HG03066 (cell line): ENCODE results near the gene CHMP3.
A peak's percentile ranks its signal among the peaks of the same experiment; 100 is the strongest.
"Not testable (repeated sequence)": the region's sequence is repeated elsewhere in the genome, so short reads cannot be mapped to it uniquely, and the experiment has no call there.

Experiments used
- ATAC-seq: cut with Tn5 transposase; IDR thresholded peaks from one replicate; pipeline ENCODE4 v1.9.1; 2021; ENCODE audit warnings: low read depth; ENCODE audit not compliant: unreplicated experiment

Gene CHMP3

GRCh38 chr2:86562922-86563649 is at the start of gene CHMP3:
Gene CHMP3 (minus strand): TSS chr2:86563443. CDS start chr2:86563348, 95 bp downstream.
- ATAC-seq, result peak; percentile 83

- ATAC-seq, result no peak
Observed at GRCh38 chr2:86610871-86611270, 47.6 kb upstream of the CHMP3 start.

GRCh38 chr2:86608832-86609410 is 45.7 kb upstream of the CHMP3 start:
- ATAC-seq, result no peak

- ATAC-seq, result no peak
Observed at GRCh38 chr2:86603905-86604304, 40.7 kb upstream of the CHMP3 start.

- no peak for ATAC-seq
Observed at GRCh38 chr2:86598966-86599365, 35.7 kb upstream of the CHMP3 start.

- no peak for ATAC-seq
Observed at GRCh38 chr2:86596118-86596517, 32.9 kb upstream of the CHMP3 start.

- no peak for ATAC-seq
Observed at GRCh38 chr2:86593266-86593665, 30.0 kb upstream of the CHMP3 start.

GRCh38 chr2:86592547-86593230 is 29.4 kb upstream of the CHMP3 start:
- ATAC-seq, result no peak

- ATAC-seq, result not testable (repeated sequence)
Observed at GRCh38 chr2:86589701-86590100, 26.5 kb upstream of the CHMP3 start.

GRCh38 chr2:86584151-86584913 is 21.1 kb upstream of the CHMP3 start:
- ATAC-seq, result no peak

- no peak for ATAC-seq
Observed at GRCh38 chr2:86580560-86580959, 17.3 kb upstream of the CHMP3 start.

GRCh38 chr2:86577817-86578456 is 14.7 kb upstream of the CHMP3 start:
- ATAC-seq, result no peak

GRCh38 chr2:86570059-86570458 is 6.8 kb upstream of the CHMP3 start:
- no peak for ATAC-seq

GRCh38 chr2:86566821-86567190 is 3.6 kb upstream of the CHMP3 start:
- no peak for ATAC-seq

- ATAC-seq, result no peak
Observed at GRCh38 chr2:86566158-86566820, 3.0 kb upstream of the CHMP3 start.

GRCh38 chr2:86563650-86564061 is 413 bp upstream of the CHMP3 start:
- ATAC-seq, result no peak

GRCh38 chr2:86562485-86562921 is 740 bp downstream of the CHMP3 start:
- peak; percentile 20 for ATAC-seq

- ATAC-seq, result no peak
Observed at GRCh38 chr2:86557836-86558235, 5.4 kb downstream of the CHMP3 start.

GRCh38 chr2:86556508-86556907 is 6.7 kb downstream of the CHMP3 start:
- ATAC-seq, result no peak

GRCh38 chr2:86552889-86553288 is 10.4 kb downstream of the CHMP3 start:
- no peak for ATAC-seq
